Common myeloid progenitor, CD34-positive (primary cell): ENCODE results near the gene WDR27.

Source experiments
- CTCF ChIA-PET: fragments of 350-600 bp; sonication (Branson Sonifier 250); formaldehyde crosslinking; loops from one replicate; lab custom pipeline; 2021; ENCODE audit warnings: antibody characterized with exemption; lab: Charles Lee
- POLR2A ChIA-PET: fragments of 350-600 bp; sonication (Branson Sonifier 250); formaldehyde crosslinking; loops from one replicate; lab custom pipeline; 2021; ENCODE audit warnings: antibody characterized with exemption; lab: Charles Lee
- DNase-seq, 3 donors: peaks; one replicate each; pipeline versions ENCODE4 v3.0.0 to v3.0.0-alpha.2; 2013
- H3K27ac ChIP-seq, 2 experiments: 1 replicate in 1 of 2; 2 replicates in 1 of 2; pipeline ENCODE4 v1.7.0; 2013; ENCODE audit warnings: inconsistent platforms in 2 of 2, low read length in 2 of 2, mild to moderate bottlenecking in 2 of 2, low read depth in 1 of 2, moderate library complexity in 1 of 2; ENCODE audit not compliant: severe bottlenecking in 2 of 2, insufficient read depth in 1 of 2, poor library complexity in 1 of 2
- H3K27me3 ChIP-seq, 5 experiments: replicated peaks in 2 of 5; 1 replicate in 3 of 5; 2 replicates in 2 of 5; pipeline versions ENCODE4 v1.6.1 to v1.7.0; 2013; ENCODE audit warnings: low read length in 4 of 5, mild to moderate bottlenecking in 2 of 5, moderate library complexity in 2 of 5, inconsistent platforms in 1 of 5; ENCODE audit not compliant: insufficient read depth in 5 of 5, control insufficient read depth in 4 of 5
- H3K36me3 ChIP-seq, 4 experiments: 1 replicate in 2 of 4; 2 replicates in 2 of 4; pipeline versions ENCODE4 v1.6.1 to v1.7.0; 2013; ENCODE audit warnings: low read length in 3 of 4, control low read depth in 1 of 4, mild to moderate bottlenecking in 1 of 4; ENCODE audit not compliant: control insufficient read depth in 4 of 4, insufficient read depth in 4 of 4
- H3K4me1 ChIP-seq, 4 experiments: 1 replicate in 3 of 4; 2 replicates in 1 of 4; pipeline versions ENCODE4 v1.6.1 to v1.7.1; 2013; ENCODE audit warnings: low read length in 3 of 4, mild to moderate bottlenecking in 3 of 4, control low read depth in 1 of 4, inconsistent platforms in 1 of 4, moderate library complexity in 1 of 4; ENCODE audit not compliant: control insufficient read depth in 4 of 4, insufficient read depth in 4 of 4; ENCODE audit errors: control extremely low read depth in 1 of 4
- H3K4me3 ChIP-seq, 7 experiments: 1 replicate in 4 of 7; 2 replicates in 3 of 7; pipeline versions ENCODE4 v1.5.1 to v1.7.0; 2013; ENCODE audit warnings: mild to moderate bottlenecking in 7 of 7, low read length in 6 of 7, moderate library complexity in 6 of 7, inconsistent platforms in 2 of 7, low read depth in 2 of 7, control low read depth in 1 of 7; ENCODE audit not compliant: insufficient read depth in 4 of 7, control insufficient read depth in 1 of 7; ENCODE audit errors: extremely low read depth in 1 of 7
- H3K9me3 ChIP-seq, 5 experiments: 1 replicate in 4 of 5; 2 replicates in 1 of 5; pipeline versions ENCODE4 v1.6.1 to v1.7.1; 2013; ENCODE audit warnings: low read length in 4 of 5, mild to moderate bottlenecking in 2 of 5, inconsistent platforms in 1 of 5, low read depth in 1 of 5, moderate library complexity in 1 of 5; ENCODE audit not compliant: control insufficient read depth in 4 of 5, insufficient read depth in 2 of 5; ENCODE audit errors: control extremely low read depth in 1 of 5
- WGBS: methylation state at CpG from one replicate; pipeline ENCODE4 v1.1.5; 2013; ENCODE audit not compliant: insufficient coverage; 5-methylcytosine and 5-hydroxymethylcytosine counted together

Gene WDR27

DNA sequence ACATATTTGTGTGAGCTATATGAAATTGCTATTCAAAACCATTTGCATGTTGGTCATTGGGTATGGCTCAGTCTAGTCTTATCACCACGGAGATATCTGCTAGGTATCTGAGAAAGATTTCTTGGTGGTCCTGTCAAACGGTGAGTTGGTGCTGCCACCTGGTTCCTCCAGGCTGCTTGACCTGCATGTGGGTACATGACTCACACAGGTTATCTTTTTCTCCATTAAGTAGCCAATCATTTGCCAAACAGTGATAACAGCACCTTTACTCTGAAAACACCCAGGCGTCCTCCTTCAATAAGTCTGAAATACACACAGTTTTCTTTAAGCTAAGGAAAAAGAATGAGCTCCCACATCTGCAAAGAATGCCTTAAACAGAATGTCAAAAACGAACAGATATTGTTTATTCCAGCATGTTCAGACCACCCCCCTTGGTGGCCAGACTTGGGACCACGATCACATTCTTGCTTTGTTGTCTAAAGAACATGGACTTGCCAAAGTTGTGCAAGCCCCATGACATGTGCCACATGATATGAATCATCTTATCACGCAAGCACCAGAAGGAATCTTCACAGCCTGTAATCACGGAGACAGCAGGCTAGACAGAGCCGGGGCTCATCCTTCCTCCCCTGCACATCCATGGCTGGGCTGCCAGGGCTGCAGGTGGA, 247.5 kb downstream of the WDR27 start:
- no peaks in the 10 kb centered on the region for H3K4me1 ChIP-seq
- H3K9me3 ChIP-seq = peaks cover 0 to 10% (median 0%) of the 10 kb centered on the region in 5 experiments
- no peak for DNase-seq
- no peaks in the 10 kb centered on the region for H3K27me3 ChIP-seq
- no peak overlapping the region for H3K4me3 ChIP-seq
- peaks cover 0 to 5% (median 0%) of the 10 kb centered on the region in 4 experiments for H3K36me3 ChIP-seq
- ChIA-PET CTCF (no interaction called here), POLR2A (no interaction called here)
- 83% methylated on average over 8 of the region's 8 CpGs for whole genome bisulfite sequencing
- H3K27ac ChIP-seq = no peak overlapping the region

DNA sequence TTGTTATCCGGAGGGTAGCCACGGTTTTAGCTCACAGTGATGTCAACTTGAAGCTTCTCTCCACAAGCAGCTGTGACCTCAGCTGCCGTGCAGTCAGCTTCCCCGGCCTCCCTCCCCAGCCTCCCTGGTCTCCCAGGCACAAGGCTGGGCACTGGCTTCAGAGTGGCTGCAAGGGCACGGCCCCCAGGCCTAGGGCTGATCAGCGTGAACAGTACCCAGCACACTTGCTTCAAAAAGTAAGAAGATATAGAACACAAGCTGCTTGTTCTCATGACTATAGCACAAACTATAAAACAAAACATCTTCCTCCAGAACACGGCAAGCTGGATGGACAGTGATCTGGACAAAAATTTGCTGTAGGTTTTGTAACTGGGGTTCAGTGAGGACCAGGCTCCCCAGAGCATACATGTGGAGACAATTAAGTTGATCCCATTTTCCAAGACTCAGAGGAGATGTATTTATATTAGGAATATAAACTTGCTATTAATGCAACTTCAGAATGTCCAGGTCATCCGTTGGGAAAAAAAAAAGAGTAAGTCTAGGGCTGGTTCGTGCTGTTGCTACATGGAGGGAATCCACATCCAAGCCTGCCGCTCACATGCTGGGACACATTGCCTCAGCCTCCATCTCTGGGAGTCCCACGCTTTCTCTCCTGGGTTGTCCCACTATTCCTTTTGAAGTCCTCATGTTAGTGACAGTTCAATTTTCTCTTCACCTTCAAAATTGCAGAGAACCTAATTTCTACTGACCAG, 248.8 kb downstream of the WDR27 start:
- Histone ChIP-seq H3K27ac (no peak overlapping the region), H3K36me3 (peaks cover 0 to 5% (median 0%) of the 10 kb centered on the region in 4 experiments), H3K4me3 (no peak overlapping the region), H3K9me3 (peaks cover 0 to 5% (median 0%) of the 10 kb centered on the region in 5 experiments), H3K27me3 (no peaks in the 10 kb centered on the region), H3K4me1 (no peaks in the 10 kb centered on the region)
- POLR2A ChIA-PET = no interaction called here
- DNase-seq = no peak
- 91% methylated on average over 7 of the region's 11 CpGs for WGBS
- CTCF ChIA-PET = no interaction called here

DNA sequence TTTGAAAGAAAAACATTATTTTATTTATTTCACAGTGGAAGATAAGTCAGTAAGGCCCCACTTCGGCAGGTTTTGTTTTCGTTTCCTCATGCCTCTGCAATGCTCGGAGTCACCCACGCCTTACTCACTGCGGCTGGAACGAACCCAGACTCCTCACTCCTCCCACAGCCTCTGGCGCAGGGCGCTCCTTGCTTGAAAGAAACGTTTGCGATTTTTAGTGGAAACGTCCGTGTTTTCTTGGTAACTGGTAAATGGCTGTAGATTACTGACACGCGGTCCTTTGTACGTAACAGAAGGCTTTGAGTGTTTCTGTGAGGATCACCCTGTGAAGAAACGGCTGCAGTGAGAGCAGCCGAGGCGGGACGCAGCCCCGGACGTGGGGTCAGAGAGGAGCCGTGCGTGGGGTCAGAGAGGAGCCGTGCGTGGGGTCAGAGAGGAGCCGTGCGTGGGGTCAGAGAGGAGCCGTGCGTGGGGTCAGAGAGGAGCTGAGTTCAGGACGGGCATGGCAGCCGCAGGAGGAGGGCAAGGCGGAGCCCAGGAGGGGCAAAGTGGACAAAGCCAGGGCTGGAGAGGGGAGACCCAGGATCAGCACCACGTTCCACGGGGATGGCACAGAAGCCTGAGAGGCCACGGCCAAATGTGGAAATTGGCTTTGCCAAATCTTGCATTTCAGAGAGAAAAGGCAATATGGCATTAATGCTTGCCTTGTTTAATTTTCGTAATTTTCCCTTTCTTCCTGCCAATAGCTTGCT, 249.5 kb downstream of the WDR27 start:
- Histone ChIP-seq H3K9me3 (peaks cover 0 to 4% (median 0%) of the 10 kb centered on the region in 5 experiments), H3K27me3 (no peaks in the 10 kb centered on the region), H3K4me1 (no peaks in the 10 kb centered on the region), H3K27ac (no peak overlapping the region), H3K36me3 (peaks cover 0 to 5% (median 0%) of the 10 kb centered on the region in 4 experiments), H3K4me3 (no peak overlapping the region)
- ChIA-PET POLR2A (no interaction called here), CTCF (no interaction called here)
- DNase-seq = no peak
- 99% methylated on average over 34 of the region's 36 CpGs for WGBS

DNA sequence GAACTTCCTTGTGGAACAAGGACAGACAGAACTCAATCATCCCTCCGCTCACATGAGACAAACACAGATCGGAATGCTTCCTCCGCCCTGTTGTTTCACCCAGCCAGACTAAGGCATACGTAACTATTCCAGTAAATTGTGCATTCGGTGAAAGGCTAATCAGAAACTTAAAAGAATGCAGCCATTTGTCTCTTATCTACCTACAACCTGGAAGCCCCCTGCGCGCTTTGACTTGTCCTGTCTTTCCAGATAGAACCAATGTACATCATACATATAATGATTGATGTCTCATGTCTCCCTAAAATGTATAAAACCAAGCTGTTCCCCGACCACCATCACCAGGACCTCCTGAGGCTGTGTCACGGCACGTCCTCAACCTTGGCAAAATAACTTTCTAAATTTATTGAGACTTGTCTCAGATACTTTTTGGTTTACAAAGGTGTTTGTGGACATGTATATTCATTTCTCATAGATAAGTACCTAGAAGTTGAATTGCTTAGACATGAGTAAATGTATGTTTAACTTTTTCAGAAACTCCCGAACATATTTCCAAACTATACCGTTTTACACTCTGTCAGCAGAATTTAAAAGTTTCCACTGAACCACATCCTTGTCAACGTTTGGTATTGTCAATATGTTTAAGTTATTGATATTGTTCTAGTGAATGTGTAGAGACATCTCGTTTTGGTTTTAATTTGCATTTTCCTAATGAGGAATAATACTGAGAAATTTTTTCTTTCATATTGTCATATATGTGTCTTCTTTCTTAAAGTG, 250.6 kb downstream of the WDR27 start:
- DNase-seq = no peak
- POLR2A ChIA-PET = no interaction called here
- no peaks in the 10 kb centered on the region for H3K36me3 ChIP-seq
- H3K4me1 ChIP-seq = no peaks in the 10 kb centered on the region
- H3K27me3 ChIP-seq = no peaks in the 10 kb centered on the region
- H3K9me3 ChIP-seq = no peaks in the 10 kb centered on the region
- WGBS = 95% methylated on average over 7 of the region's 14 CpGs
- H3K4me3 ChIP-seq = no peak overlapping the region
- no peak overlapping the region for H3K27ac ChIP-seq
- CTCF ChIA-PET = interaction anchor here (1.0 kb wide), 1 partner anchor 10 kb away, joined by 4 read pairs; no protein-coding TSS in a partner anchor

DNA sequence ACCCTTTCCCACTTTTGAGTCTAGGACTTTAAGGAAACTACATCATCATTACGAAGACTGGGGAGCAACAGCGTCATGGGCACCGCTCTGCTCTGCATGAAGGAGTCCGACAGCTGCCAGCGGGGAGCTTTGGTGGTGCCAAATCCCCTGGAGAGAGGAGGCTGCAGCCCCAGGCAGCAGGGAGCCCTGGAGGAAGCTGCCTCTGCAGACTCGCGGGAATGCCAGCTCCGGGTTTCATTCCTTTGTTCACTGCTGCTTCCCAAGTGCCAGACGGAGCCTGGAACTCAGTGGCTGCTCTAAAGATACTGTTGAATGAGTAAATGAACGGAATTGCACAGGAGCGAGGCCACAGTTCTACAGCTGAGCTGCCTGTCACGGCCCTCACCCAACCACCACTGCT, 251.7 kb downstream of the WDR27 start:
- 93% methylated on average over 10 of the region's 12 CpGs for WGBS
- no peak for DNase-seq
- Histone ChIP-seq H3K4me1 (no peaks in the 10 kb centered on the region), H3K9me3 (no peaks in the 10 kb centered on the region), H3K4me3 (no peak overlapping the region), H3K36me3 (no peaks in the 10 kb centered on the region), H3K27ac (no peak overlapping the region), H3K27me3 (no peaks in the 10 kb centered on the region)
- ChIA-PET CTCF (interaction anchor here (1.0 kb wide), 1 partner anchor 11 kb away, joined by 4 read pairs; no protein-coding TSS in a partner anchor), POLR2A (no interaction called here)

DNA sequence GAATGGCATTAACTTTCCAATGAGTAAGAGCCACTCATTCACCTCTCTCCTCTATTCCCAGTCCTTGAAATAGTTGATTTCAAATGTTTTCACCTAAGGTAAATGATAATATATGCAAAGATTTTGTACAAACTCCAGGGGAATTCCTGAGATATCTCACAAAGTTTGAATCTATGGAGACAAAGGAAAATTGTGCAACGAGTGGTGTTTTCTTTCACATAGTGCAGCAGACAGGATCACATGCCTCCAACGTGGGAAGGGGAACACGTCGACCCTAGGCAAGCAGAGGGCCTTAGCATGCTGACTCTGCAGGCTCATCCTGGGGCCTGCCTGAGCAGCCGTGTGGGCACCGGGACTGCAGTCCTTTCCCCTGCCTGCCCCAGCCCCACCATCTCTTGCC, 252.6 kb downstream of the WDR27 start:
- DNase-seq = no peak

More for the DNA sequence above, 252.6 kb downstream of the WDR27 start:
- ChIA-PET POLR2A (no interaction called here), CTCF (no interaction called here)
- Histone ChIP-seq H3K4me1 (no peaks in the 10 kb centered on the region), H3K36me3 (no peaks in the 10 kb centered on the region), H3K27me3 (no peaks in the 10 kb centered on the region), H3K4me3 (no peak overlapping the region), H3K27ac (no peak overlapping the region), H3K9me3 (peaks cover 0 to under 1% (median 0%) of the 10 kb centered on the region in 5 experiments)
- WGBS = 96% methylated on average over 6 of the region's 6 CpGs
